SK-N-SH (cell line): ENCODE data around the gene RAB40C. TPM values are rescaled to one million over a fixed set of nuclear protein-coding genes. Genes with fewer than 3 reads are reported as not detected.
A peak's percentile ranks its signal among the peaks of the same experiment; 100 is the strongest.

Source experiments
- CTCF ChIA-PET: fragments of 300-600, 350-600 bp; formaldehyde crosslinking; extraction: SDS; loops from one replicate; lab custom pipeline; 2021; lab: Yijun Ruan, JAX
- POLR2A ChIA-PET: fragments of 350-600 bp; sonication (Branson Sonifier 250); formaldehyde crosslinking; extraction: SDS; loops from one replicate; lab custom pipeline; 2020; ENCODE audit warnings: antibody characterized with exemption, inconsistent platforms; lab: Yijun Ruan, JAX
- DNase-seq: peaks from one replicate; pipeline ENCODE4 v3.0.0; 2012
- H2AFZ ChIP-seq: fragments of 200-600 bp; sonication (generic); 2 replicates; pipeline ENCODE4 v1.8.1; 2016; ENCODE audit warnings: antibody characterized with exemption, mild to moderate bottlenecking, low read depth
- H3F3A ChIP-seq: fragments of 200-600 bp; sonication (generic); replicated peaks from 2 replicates; pipeline ENCODE3; 2016; ENCODE audit warnings: antibody characterized with exemption, mild to moderate bottlenecking; ENCODE audit not compliant: insufficient read depth
- H3K27ac ChIP-seq, 2 experiments: fragments of 200-500 bp in 1 of 2; fragments of 200-600 bp in 1 of 2; sonication (Bioruptor generic) in 1 of 2; sonication (generic), shearing (Covaris generic) in 1 of 2; 2 replicates each; pipeline versions ENCODE4 v1.5.1 to v1.6.1; 2014 to 2016; ENCODE audit warnings: low read depth in 2 of 2, inconsistent platforms in 1 of 2, low read length in 1 of 2, mild to moderate bottlenecking in 1 of 2, mixed read lengths in 1 of 2
- H3K27me3 ChIP-seq: fragments of 200-600 bp; sonication (generic), shearing (Covaris generic); 2 replicates; pipeline ENCODE4 v1.6.1; 2016; ENCODE audit warnings: mixed run types; ENCODE audit not compliant: insufficient read depth
- H3K36me3 ChIP-seq, 2 experiments: fragments of 200-500 bp in 1 of 2; fragments of 200-600 bp in 1 of 2; sonication (Bioruptor generic) in 1 of 2; sonication (generic) in 1 of 2; replicated peaks in 1 of 2; 2 replicates each; pipeline versions ENCODE3 to v1.5.1; 2014 to 2016; ENCODE audit warnings: low read length in 1 of 2, mild to moderate bottlenecking in 1 of 2; ENCODE audit not compliant: insufficient read depth in 2 of 2, control insufficient read depth in 1 of 2
- H3K4me1 ChIP-seq, 2 experiments: fragments of 200-500 bp in 1 of 2; fragments of 200-600 bp in 1 of 2; sonication (Bioruptor generic) in 1 of 2; sonication (generic), shearing (Covaris generic) in 1 of 2; 2 replicates each; pipeline versions ENCODE4 v1.5.1 to v1.6.1; 2014 to 2016; ENCODE audit warnings: low read depth in 1 of 2, low read length in 1 of 2, mixed run types in 1 of 2; ENCODE audit not compliant: insufficient read depth in 2 of 2, control insufficient read depth in 1 of 2
- H3K4me2 ChIP-seq: fragments of 200-600 bp; sonication (generic), shearing (Covaris generic); 2 replicates; pipeline ENCODE4 v1.6.1; 2017; ENCODE audit warnings: mixed run types
- H3K4me3 ChIP-seq, 2 experiments: fragments of 200-500 bp in 1 of 2; fragments of 200-600 bp in 1 of 2; sonication (Bioruptor generic) in 1 of 2; sonication (generic), shearing (Covaris generic) in 1 of 2; 2 replicates each; pipeline versions ENCODE4 v1.5.1 to v1.8.1; 2014 to 2016; ENCODE audit warnings: low read depth in 2 of 2, inconsistent platforms in 1 of 2, low read length in 1 of 2, mild to moderate bottlenecking in 1 of 2, mixed read lengths in 1 of 2, moderate library complexity in 1 of 2
- H3K79me2 ChIP-seq: fragments of 200-600 bp; sonication (generic); 2 replicates; pipeline ENCODE4 v1.8.1; 2017; ENCODE audit warnings: mild to moderate bottlenecking; ENCODE audit not compliant: insufficient read depth
- H3K9ac ChIP-seq: fragments of 200-600 bp; sonication (generic); 2 replicates; pipeline ENCODE4 v1.6.1; 2017; ENCODE audit warnings: mixed run types
- H3K9me2 ChIP-seq: fragments of 200-600 bp; sonication (generic); 2 replicates; pipeline ENCODE4 v1.6.1; 2017; ENCODE audit warnings: mixed run types
- H3K9me3 ChIP-seq: fragments of 200-600 bp; sonication (generic); 2 replicates; pipeline ENCODE4 v1.6.1; 2017; ENCODE audit warnings: mixed run types, mild to moderate bottlenecking, moderate library complexity
- H4K20me1 ChIP-seq: fragments of 200-600 bp; sonication (generic); 2 replicates; pipeline ENCODE4 v1.6.1; 2017; ENCODE audit warnings: mild to moderate bottlenecking, mixed run types; ENCODE audit not compliant: insufficient read depth
- CHD2 ChIP-seq: fragments of 150-350 bp; IDR thresholded peaks from 2 replicates; pipeline ENCODE4 v1.6.1; 2018; ENCODE audit warnings: low read length; ENCODE audit not compliant: partially characterized antibody
- EP300 ChIP-seq, 2 experiments: IDR thresholded peaks; 2 replicates each; pipeline versions ENCODE4 v1.4.0 to v1.6.1; 2012; ENCODE audit warnings: borderline replicate concordance in 1 of 2, low read depth in 1 of 2, low read length in 1 of 2
- FOXJ3 ChIP-seq: sonication (generic); formaldehyde crosslinking; IDR thresholded peaks from 2 replicates; pipeline ENCODE4 v1.5.1; 2020; ENCODE audit warnings: mild to moderate bottlenecking, missing genetic modification reagents
- FOXM1 ChIP-seq: IDR thresholded peaks from 2 replicates; pipeline ENCODE4 v1.4.0; 2012; ENCODE audit warnings: low read depth, mild to moderate bottlenecking
- GATA2 ChIP-seq: sonication (generic); formaldehyde crosslinking; IDR thresholded peaks from 2 replicates; pipeline ENCODE4 v1.5.0; 2020; ENCODE audit warnings: mild to moderate bottlenecking, missing genetic modification reagents
- IRF3 ChIP-seq: fragments of 150-350 bp; IDR thresholded peaks from 2 replicates; pipeline ENCODE4 v1.6.1; 2016; ENCODE audit warnings: mild to moderate bottlenecking, low read depth, low read length
- MXI1 ChIP-seq: IDR thresholded peaks from 2 replicates; pipeline ENCODE4 v1.6.1; 2012; ENCODE audit warnings: mild to moderate bottlenecking, low read depth, low read length, improper control_type of control experiment
- NFIC ChIP-seq: IDR thresholded peaks from 2 replicates; pipeline ENCODE4 v1.4.0; 2012; ENCODE audit warnings: borderline replicate concordance
- RCOR1 ChIP-seq: fragments of 150-350 bp; IDR thresholded peaks from 2 replicates; pipeline ENCODE4 v1.6.1; 2017; ENCODE audit warnings: antibody characterized with exemption, low read length
- SIN3A ChIP-seq: IDR thresholded peaks from 2 replicates; pipeline ENCODE4 v1.6.1; 2012; ENCODE audit warnings: low read depth, mild to moderate bottlenecking, low read length, moderate library complexity, borderline replicate concordance
- SMC3 ChIP-seq: IDR thresholded peaks from 2 replicates; pipeline ENCODE4 v1.6.1; 2012; ENCODE audit warnings: low read depth, low read length, improper control_type of control experiment
- YY1 ChIP-seq: IDR thresholded peaks from 2 replicates; pipeline ENCODE4 v1.4.0; 2012; ENCODE audit warnings: low read depth, mild to moderate bottlenecking
- WGBS: methylation state at CpG from one replicate; pipeline ENCODE4 v1.1.6; 2017; ENCODE audit warnings: low lambda C conversion rate; 5-methylcytosine and 5-hydroxymethylcytosine counted together
- polyA plus RNA-seq, 3 experiments: library from polyadenylated mRNA; depleted of rRNA; stranded (reverse); fragments of >200 nt; gene quantifications; 2 replicates each; pipeline ENCODE4 v1.2.3, GENCODE V29; 2012

The RAB40C gene
- polyA plus RNA-seq, 1 of the 3 experiments (the other 2 are of a cell fraction), result 13.0 TPM

GRCh38 chr16:565419-566330 is 24.2 kb upstream of the RAB40C start:
- Histone ChIP-seq H3K9me3 (no peaks in the 10 kb centered on the region), H2AFZ (peak overlapping the region; percentile 68; the same call in 1 of the 2 replicates), H3K27ac (peak overlapping the region in 1 of 2 experiments; percentile 95; a peak in 2 of 4 replicates), H3K36me3 (no peaks in the 10 kb centered on the region), H3K4me1 (peaks cover 11 to 50% of the 10 kb centered on the region in 2 experiments; a peak in 2 of 4 replicates), H3K4me3 (no peak overlapping the region; a peak in 1 of 4 replicates), H3K27me3 (peaks cover 11% of the 10 kb centered on the region), H3K9me2 (no peaks in the 10 kb centered on the region), H4K20me1 (no peaks in the 10 kb centered on the region), H3K4me2 (peak overlapping the region; percentile 57; the same call in 1 of the 2 replicates), H3F3A (no peaks in the 10 kb centered on the region), H3K79me2 (peaks cover 8% of the 10 kb centered on the region; the same call in 1 of the 2 replicates), H3K9ac (no peak overlapping the region)
- no peak for TF ChIP-seq YY1
- TF ChIP-seq NFIC, result 0 out of 2 replicates have a peak, but pooled peaks have one; percentile 28
- peak in 1 of 2 experiments; percentile 66; a peak in 1 of 4 replicates for TF ChIP-seq EP300 (IDR thresholded peaks at IDR 0.05; ENCODE audit: borderline replicate concordance in 1 of 2, low read depth in 1 of 2, low read length in 1 of 2)
- TF ChIP-seq CHD2, result peak; percentile 79
- peak; percentile 62; the same call in 1 of the 2 replicates for TF ChIP-seq RCOR1
- TF ChIP-seq FOXJ3 (CRISPR knock-in tag), result peak; percentile 62
- peak; percentile 98 for TF ChIP-seq GATA2 (CRISPR knock-in tag)
- no peak for TF ChIP-seq SIN3A
- no peak for TF ChIP-seq IRF3
- TF ChIP-seq MXI1, result peak; percentile 71; the same call in 1 of the 2 replicates
- DNase-seq, result peak; percentile 98
- POLR2A ChIA-PET, result interaction anchor here (0.9 to 2.0 kb wide), 10 partner anchors 9 to 185 kb away, joined by 3 to 12 read pairs (median 4); partner anchors contain the start of gene CAPN15
- CTCF ChIA-PET, result interaction anchor here (0.8 to 1.5 kb wide), 6 partner anchors 9 to 385 kb away, joined by 3 to 6 read pairs (median 3); partner anchors contain the start of gene HBQ1
- WGBS, result 43% methylated on average over 23 of the region's 35 CpGs

- Histone ChIP-seq H3F3A (no peaks in the 10 kb centered on the region), H3K9me2 (no peaks in the 10 kb centered on the region), H3K27me3 (peaks cover 2% of the 10 kb centered on the region; the same call in 1 of the 2 replicates), H3K27ac (peak within 1 kb of the TSS in 1 of 2 experiments; percentile 95; a peak in 2 of 4 replicates), H3K4me3 (no peak within 1 kb of the TSS; a peak in 1 of 4 replicates), H2AFZ (peak within 1 kb of the TSS; percentile 68; the same call in 1 of the 2 replicates), H3K36me3 (no peaks in the 10 kb centered on the region), H3K4me1 (peaks cover 11 to 58% of the 10 kb centered on the region in 2 experiments; a peak in 2 of 4 replicates), H3K9ac (no peak within 1 kb of the TSS), H3K79me2 (peaks cover 12% of the 10 kb centered on the region), H3K9me3 (no peaks in the 10 kb centered on the region), H4K20me1 (no peaks in the 10 kb centered on the region), H3K4me2 (peak within 1 kb of the TSS; percentile 57; the same call in 1 of the 2 replicates)
- CTCF ChIA-PET, result interaction anchor here (1.0 to 1.3 kb wide), 3 partner anchors 19 to 140 kb away, joined by 3 read pairs; no protein-coding TSS in a partner anchor
- 61% methylated on average over 12 of the region's 26 CpGs for WGBS
- POLR2A ChIA-PET, result interaction anchor here (0.6 to 2.0 kb wide), 7 partner anchors 10 to 186 kb away, joined by 3 to 12 read pairs (median 5); partner anchors contain the start of gene CAPN15
- peak; percentile 80 for DNase-seq
- no peak for TF ChIP-seq SMC3
- TF ChIP-seq FOXM1, result no peak
- no peak for TF ChIP-seq IRF3
- peak; percentile 58 for TF ChIP-seq CHD2
These were observed 23.1 kb upstream of the RAB40C start, which contains the start of gene NHLRC4 for GRCh38 chr16:566475-567372. Gene NHLRC4 (plus strand): TSS chr16:567005. CDS start chr16:568048, 1,043 bp downstream.
